NCI-H2171 (cell line): Measurements from ENCODE around the gene DUSP28.

Source experiments
- DNase-seq: peaks from one replicate; lab custom pipeline; 2025; lab: John Stamatoyannopoulos, UW

The DUSP28 gene

GRCh38 chr2:240573071-240573515, 12.9 kb downstream of the DUSP28 start:
- no peak for DNase-seq

GRCh38 chr2:240573516-240574385, 13.6 kb downstream of the DUSP28 start:
- no peak for DNase-seq

- no peak for DNase-seq
Observed at GRCh38 chr2:240574386-240575100, 14.4 kb downstream of the DUSP28 start.

DNA sequence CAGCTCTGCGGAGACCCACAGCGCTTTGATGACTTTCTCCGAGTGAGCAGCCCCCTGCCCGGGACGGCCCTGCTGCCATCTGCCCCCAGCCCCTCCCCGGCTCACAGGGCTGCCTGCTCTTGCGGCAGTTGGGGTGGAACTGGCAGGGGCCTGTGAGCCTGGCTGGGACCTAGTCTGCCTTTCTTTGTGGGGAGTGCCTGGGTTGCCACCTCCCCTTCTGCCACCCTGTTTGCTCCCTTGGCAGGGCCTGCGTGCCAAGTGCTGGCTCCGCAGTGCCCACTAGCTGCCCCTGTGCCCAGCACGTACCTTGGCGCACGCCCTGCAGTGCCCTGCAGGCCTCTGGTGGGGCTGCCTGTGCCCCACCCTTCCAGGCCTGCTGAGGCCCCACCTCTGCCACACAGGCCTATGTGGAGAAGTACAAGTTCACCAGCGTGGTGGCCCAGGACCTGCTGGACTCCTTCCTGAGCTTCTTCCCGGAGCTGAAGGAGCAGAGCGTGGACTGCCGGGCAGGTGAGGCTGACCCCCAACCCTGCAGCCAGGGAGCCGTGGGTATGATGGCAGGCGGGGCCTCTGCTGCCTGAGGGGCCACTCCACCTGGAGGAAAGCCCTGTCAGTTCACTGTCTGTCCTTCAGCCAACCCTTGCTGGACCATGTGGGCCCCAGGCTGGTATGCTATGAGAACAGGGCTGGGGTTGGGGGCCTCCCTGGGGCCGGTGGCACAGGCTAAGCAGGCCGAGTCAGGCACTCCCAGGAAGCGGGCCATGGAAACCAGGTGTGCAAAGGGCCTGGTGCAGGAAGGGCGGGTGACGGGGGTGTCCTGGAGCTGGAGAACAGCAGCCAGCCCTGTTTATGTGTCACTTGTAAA, 15.2 kb downstream of the DUSP28 start:
- no peak for DNase-seq

DNA sequence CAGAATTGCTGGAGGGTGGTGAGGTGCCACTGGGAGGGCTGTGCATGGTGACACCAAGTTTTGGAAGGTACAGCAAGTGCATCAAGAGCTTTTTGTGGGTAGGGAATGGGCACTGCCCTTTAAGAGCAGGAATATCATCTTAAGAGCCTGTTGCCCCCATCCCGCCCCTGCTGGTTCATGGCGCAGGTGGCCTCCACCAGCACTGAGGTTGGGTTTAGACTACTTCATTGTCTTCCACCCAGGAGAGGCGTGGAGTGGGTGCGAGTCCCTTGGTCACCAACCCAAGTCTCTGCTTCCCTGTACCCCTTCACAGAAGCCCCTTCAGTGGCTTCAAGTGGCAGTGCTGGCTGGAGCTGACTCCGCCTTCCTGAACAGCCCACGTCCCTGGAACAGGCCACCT, 15.9 kb downstream of the DUSP28 start:
- no peak for DNase-seq

GRCh38 chr2:240576436-240577205, 16.5 kb downstream of the DUSP28 start:
- DNase-seq, result no peak

- no peak for DNase-seq
Observed at GRCh38 chr2:240577281-240578109, 17.3 kb downstream of the DUSP28 start.

DNA sequence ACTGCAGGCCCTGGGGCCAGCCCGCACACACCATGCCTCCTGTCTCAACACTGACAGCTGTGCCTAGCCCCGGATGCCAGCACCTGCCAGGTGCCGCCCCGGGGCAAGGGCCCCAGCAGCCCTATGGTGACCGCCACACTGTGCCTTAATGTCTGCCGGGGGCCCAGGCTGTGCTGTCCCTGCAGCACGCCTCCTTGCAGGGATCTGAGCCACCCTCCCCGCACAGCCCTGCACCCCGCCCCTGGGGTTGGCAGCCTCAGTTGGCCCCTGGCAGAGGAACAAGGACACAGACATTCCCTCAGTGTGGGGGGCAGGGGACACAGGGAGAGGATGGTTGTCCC, 17.9 kb downstream of the DUSP28 start:
- no peak for DNase-seq

DNA sequence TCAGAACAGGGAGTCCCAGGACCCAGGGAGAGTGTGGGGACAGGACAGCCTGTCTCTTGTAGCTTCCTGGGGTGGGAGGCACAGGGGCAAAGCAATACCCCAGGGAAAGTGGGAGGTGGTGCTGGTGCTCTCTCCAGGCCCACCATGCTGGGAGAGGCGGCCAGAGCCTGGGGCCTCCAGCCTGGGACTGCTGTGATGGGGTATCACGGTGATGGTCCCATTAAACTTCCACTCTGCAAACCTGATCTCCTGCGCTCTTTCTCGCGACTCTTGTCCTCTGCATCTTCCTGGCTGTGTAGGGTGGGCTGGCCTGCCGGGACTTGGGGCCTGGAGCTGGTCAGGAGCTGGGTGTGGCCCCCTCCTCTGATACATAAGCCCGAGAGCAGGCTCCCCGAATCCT, 18.3 kb downstream of the DUSP28 start:
- no peak for DNase-seq

- no peak for DNase-seq
Observed at GRCh38 chr2:240579071-240579762, 19.1 kb downstream of the DUSP28 start.

GRCh38 chr2:240579771-240580614, 19.8 kb downstream of the DUSP28 start:
- peak; percentile 5 for DNase-seq

DNA sequence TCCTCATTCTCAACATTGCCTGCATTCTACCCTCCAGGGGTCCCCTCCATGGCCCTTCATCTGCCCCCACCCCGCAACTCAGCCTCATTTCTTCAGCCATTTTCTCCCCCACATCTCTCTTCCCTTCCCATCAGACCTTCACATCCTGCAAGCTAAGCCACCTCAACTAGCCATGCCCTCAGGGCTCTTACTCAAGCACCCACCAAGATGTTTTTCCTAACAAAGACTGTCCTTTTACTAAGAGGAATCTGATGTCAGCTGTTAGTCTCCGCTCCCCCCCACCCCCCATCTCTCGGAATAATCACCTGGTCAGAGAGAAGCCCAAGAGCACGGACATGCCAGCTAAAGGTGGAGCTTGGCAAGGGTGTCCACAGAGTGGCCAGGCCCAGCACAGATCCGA, 21.7 kb downstream of the DUSP28 start:
- no peak for DNase-seq

GRCh38 chr2:240582781-240583180, 22.6 kb downstream of the DUSP28 start:
- DNase-seq, result no peak

DNA sequence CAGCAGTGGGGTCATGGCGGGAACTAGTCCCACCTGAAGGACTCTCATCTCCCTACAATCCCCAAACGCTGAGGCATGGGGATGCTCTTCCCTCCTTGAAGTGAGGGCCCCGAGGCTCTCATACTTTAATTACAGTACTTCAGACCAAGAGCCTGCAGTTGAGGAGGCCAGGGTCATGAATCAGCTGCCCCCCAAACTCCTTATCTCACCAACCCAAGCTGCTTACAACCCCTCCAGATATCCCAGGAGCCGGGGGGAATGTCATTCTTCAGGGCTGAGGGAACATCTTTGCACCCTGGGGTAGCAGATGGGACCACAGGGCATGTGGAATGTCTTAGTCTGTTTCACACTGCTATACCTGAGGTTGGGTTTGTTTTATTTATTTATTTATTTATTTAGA, 23.6 kb downstream of the DUSP28 start:
- DNase-seq, result no peak

- peak; percentile 88 for DNase-seq
Observed at GRCh38 chr2:240584486-240585031, 24.4 kb downstream of the DUSP28 start.

DNA sequence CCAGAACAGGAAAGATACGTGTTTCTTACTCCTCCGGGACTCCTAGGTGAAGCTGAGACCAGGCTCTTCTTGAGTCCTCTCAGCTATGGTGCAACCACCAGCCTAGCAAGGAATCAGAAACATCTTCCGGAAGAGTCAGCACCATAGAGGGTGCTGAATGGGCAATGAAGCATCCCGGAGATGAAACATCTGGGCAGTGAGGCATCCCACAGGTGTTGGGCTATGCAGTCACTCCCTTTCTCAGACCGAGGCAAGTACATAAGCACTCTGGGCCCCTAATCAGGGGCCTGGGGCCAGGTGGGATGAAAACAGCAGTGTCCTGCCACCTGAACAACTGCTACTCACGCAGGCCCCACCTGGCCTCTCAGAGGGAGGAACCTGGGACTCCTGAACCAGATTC, 24.9 kb downstream of the DUSP28 start:
- peak; percentile 23 for DNase-seq

GRCh38 chr2:240585681-240586197, 25.6 kb downstream of the DUSP28 start:
- no peak for DNase-seq

DNA sequence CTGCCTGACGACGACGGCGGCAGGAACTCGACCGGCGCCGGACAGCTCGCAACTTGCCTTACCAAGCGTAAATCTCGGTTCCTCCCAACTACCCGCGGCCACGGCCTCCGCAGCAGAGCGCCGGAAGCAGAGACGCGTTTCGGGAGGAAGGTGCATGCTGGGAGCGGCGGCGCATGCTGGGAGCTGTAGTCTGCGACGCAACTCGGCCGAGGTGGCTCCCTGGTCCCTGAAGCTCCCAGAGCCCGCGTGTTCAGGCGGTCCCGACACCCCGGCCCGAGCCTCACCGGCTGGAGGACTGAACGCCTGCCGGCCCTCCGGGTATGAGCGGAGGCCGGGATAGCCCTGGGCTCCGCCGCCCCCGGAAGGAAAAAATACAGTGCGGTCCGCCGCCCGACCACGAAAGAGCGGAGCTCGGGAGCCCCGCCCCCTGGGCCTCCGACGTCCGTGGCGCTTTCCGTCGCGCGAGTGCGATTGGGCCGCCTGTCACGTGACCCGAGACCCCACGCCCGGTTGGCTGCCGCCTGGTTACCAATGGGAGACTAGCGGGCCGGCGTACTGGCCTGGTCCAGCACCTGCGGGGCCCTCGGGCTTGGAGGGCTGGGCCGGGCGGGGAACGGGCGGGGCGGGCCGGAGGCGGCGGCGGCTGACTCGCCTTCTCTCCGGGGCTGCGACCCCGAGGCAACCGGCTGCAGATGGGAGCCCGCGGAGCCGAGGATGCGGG, 26.2 kb downstream of the DUSP28 start, which contains the start of gene CAPN10:
Gene CAPN10 (plus strand): TSS at position 537 of the 721 bp plus-strand sequence. CDS start 178 bp downstream, at position 715.
- DNase-seq, result peak; percentile 82
